Nephron (organoid): Measurements from ENCODE around the gene PRSS1.

Experiments
- H3K27ac Mint-ChIP-seq, 3 experiments: 2 replicates each; pipeline ENCODE4 v1.8.0; 2020; ENCODE audit warnings: mixed read lengths in 3 of 3, mild to moderate bottlenecking in 2 of 3, moderate library complexity in 1 of 3
- H3K27me3 Mint-ChIP-seq: 2 replicates; pipeline ENCODE4 v1.8.0; 2021; ENCODE audit warnings: low read depth, mild to moderate bottlenecking, moderate library complexity, mixed read lengths
- H3K36me3 Mint-ChIP-seq: 2 replicates; pipeline ENCODE4 v1.8.0; 2020; ENCODE audit warnings: low read depth, mixed read lengths
- H3K4me1 Mint-ChIP-seq: 2 replicates; pipeline ENCODE4 v1.8.0; 2020; ENCODE audit warnings: mixed read lengths
- H3K4me3 Mint-ChIP-seq, 3 experiments: 2 replicates each; pipeline ENCODE4 v1.8.0; 2020; ENCODE audit warnings: mild to moderate bottlenecking in 3 of 3, mixed read lengths in 3 of 3, moderate library complexity in 2 of 3
- H3K9me3 Mint-ChIP-seq: 2 replicates; pipeline ENCODE4 v1.8.0; 2020; ENCODE audit warnings: mixed read lengths
- TF ChIP-seq, protein P1 (sequence below), 3 experiments: fragments of 200-600 bp; sonication (generic); IDR thresholded peaks; one replicate each; pipeline ENCODE4 v1.5.0; 2021; ENCODE audit warnings: antibody characterized with exemption in 3 of 3; ENCODE audit not compliant: unreplicated experiment in 3 of 3

PRSS1 gene

DNA sequence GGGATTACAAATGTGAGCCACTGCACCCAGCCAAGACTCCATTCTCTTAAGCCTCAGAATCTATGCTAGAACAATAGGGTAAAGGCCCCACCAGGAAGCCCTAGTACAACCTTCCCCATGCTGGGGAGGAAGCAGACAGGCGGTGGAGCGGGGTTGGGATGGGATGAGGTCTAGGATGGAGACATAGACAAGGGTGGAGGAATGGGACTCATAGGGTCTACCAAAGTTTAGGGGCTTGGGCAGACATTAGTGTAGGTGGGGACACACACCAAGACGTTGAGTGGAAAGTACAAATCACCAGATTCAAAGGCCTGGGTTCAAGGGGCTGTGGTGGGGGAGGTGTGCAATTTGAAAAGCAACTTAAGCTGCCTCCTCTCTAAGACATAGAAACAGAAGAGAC lies 40.8 kb downstream of the PRSS1 start:
- no peak overlapping the region for H3K4me3 Mint-ChIP-seq
- H3K9me3 Mint-ChIP-seq = no peaks in the 10 kb centered on the region
- TF ChIP-seq, protein P1, sequence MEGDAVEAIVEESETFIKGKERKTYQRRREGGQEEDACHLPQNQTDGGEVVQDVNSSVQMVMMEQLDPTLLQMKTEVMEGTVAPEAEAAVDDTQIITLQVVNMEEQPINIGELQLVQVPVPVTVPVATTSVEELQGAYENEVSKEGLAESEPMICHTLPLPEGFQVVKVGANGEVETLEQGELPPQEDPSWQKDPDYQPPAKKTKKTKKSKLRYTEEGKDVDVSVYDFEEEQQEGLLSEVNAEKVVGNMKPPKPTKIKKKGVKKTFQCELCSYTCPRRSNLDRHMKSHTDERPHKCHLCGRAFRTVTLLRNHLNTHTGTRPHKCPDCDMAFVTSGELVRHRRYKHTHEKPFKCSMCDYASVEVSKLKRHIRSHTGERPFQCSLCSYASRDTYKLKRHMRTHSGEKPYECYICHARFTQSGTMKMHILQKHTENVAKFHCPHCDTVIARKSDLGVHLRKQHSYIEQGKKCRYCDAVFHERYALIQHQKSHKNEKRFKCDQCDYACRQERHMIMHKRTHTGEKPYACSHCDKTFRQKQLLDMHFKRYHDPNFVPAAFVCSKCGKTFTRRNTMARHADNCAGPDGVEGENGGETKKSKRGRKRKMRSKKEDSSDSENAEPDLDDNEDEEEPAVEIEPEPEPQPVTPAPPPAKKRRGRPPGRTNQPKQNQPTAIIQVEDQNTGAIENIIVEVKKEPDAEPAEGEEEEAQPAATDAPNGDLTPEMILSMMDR (IDR thresholded peaks at IDR 0.05; ENCODE audit: unreplicated experiment in 3 of 3) = no peak
- H3K4me1 Mint-ChIP-seq = peaks cover 5% of the 10 kb centered on the region
- peaks cover 56% of the 10 kb centered on the region for H3K27me3 Mint-ChIP-seq
- H3K27ac Mint-ChIP-seq = no peak overlapping the region
- no peaks in the 10 kb centered on the region for H3K36me3 Mint-ChIP-seq

DNA sequence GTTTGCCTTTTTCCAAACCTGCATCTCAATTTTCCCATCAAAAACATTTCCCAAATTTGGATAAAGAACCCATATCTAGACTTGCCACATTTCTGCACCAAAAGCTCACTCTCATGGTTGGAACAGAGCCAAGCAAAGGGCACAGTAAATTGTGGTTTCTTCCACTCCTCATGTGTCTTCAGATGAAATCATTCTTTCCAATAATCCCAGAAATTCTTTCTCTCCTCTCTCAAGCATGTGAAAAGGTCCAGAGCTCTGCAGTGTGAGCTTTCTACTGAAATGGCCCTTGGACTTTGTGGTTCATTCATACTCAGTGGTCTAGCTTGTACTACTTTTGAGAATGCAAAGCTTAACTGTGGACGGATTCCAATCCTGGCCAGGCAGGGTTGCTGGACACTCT lies 41.3 kb downstream of the PRSS1 start:
- Mint-ChIP-seq H3K4me3 (no peak overlapping the region), H3K36me3 (no peaks in the 10 kb centered on the region), H3K27ac (no peak overlapping the region), H3K27me3 (peaks cover 61% of the 10 kb centered on the region), H3K4me1 (peaks cover 5% of the 10 kb centered on the region), H3K9me3 (no peaks in the 10 kb centered on the region)
- TF ChIP-seq, protein P1 (IDR thresholded peaks at IDR 0.05; ENCODE audit: unreplicated experiment in 3 of 3) = no peak

DNA sequence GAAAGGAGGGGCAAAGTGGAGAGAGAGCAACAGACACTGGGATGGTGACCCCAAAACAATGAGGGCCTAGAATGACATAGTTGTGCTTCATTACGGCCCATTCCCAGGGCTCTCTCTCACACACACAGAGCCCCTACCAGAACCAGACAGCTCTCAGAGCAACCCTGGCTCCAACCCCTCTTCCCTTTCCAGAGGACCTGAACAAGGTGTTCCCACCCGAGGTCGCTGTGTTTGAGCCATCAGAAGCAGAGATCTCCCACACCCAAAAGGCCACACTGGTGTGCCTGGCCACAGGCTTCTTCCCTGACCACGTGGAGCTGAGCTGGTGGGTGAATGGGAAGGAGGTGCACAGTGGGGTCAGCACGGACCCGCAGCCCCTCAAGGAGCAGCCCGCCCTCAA lies 42.2 kb downstream of the PRSS1 start:
- Mint-ChIP-seq H3K27ac (no peak overlapping the region), H3K36me3 (no peaks in the 10 kb centered on the region), H3K4me3 (no peak overlapping the region), H3K27me3 (peaks cover 67% of the 10 kb centered on the region), H3K9me3 (no peaks in the 10 kb centered on the region), H3K4me1 (peaks cover 11% of the 10 kb centered on the region)
- TF ChIP-seq, protein P1 (IDR thresholded peaks at IDR 0.05; ENCODE audit: unreplicated experiment in 3 of 3) = no peak

DNA sequence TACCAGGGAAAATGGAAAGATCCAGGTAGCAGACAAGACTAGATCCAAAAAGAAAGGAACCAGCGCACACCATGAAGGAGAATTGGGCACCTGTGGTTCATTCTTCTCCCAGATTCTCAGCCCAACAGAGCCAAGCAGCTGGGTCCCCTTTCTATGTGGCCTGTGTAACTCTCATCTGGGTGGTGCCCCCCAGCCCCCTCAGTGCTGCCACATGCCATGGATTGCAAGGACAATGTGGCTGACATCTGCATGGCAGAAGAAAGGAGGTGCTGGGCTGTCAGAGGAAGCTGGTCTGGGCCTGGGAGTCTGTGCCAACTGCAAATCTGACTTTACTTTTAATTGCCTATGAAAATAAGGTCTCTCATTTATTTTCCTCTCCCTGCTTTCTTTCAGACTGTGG lies 42.9 kb downstream of the PRSS1 start:
- peaks cover 11% of the 10 kb centered on the region for H3K4me1 Mint-ChIP-seq
- no peak overlapping the region for H3K27ac Mint-ChIP-seq
- H3K9me3 Mint-ChIP-seq = no peaks in the 10 kb centered on the region
- H3K36me3 Mint-ChIP-seq = no peaks in the 10 kb centered on the region
- H3K27me3 Mint-ChIP-seq = peaks cover 73% of the 10 kb centered on the region
- H3K4me3 Mint-ChIP-seq = no peak overlapping the region
- TF ChIP-seq, protein P1 (IDR thresholded peaks at IDR 0.05; ENCODE audit: unreplicated experiment in 3 of 3) = no peak

DNA sequence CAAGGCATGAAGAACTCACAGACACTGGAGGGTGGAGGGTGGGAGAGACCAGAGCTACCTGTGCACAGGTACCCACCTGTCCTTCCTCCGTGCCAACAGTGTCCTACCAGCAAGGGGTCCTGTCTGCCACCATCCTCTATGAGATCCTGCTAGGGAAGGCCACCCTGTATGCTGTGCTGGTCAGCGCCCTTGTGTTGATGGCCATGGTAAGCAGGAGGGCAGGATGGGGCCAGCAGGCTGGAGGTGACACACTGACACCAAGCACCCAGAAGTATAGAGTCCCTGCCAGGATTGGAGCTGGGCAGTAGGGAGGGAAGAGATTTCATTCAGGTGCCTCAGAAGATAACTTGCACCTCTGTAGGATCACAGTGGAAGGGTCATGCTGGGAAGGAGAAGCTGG lies 43.3 kb downstream of the PRSS1 start:
- no peak overlapping the region for H3K4me3 Mint-ChIP-seq
- peaks cover 77% of the 10 kb centered on the region for H3K27me3 Mint-ChIP-seq
- peaks cover 13% of the 10 kb centered on the region for H3K4me1 Mint-ChIP-seq

DNA sequence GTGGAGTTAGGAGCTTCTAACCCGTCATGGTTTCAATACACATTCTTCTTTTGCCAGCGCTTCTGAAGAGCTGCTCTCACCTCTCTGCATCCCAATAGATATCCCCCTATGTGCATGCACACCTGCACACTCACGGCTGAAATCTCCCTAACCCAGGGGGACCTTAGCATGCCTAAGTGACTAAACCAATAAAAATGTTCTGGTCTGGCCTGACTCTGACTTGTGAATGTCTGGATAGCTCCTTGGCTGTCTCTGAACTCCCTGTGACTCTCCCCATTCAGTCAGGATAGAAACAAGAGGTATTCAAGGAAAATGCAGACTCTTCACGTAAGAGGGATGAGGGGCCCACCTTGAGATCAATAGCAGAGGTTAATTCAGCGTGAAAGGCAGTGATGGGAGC lies 43.9 kb downstream of the PRSS1 start:
- Mint-ChIP-seq H3K27ac (no peak overlapping the region), H3K4me3 (no peak overlapping the region), H3K4me1 (peaks cover 19% of the 10 kb centered on the region), H3K27me3 (peaks cover 79% of the 10 kb centered on the region), H3K36me3 (no peaks in the 10 kb centered on the region), H3K9me3 (no peaks in the 10 kb centered on the region)
- TF ChIP-seq, protein P1 (IDR thresholded peaks at IDR 0.05; ENCODE audit: unreplicated experiment in 3 of 3) = no peak

More for the DNA sequence above, 43.3 kb downstream of the PRSS1 start:
- TF ChIP-seq, protein P1 (IDR thresholded peaks at IDR 0.05; ENCODE audit: unreplicated experiment in 3 of 3) = no peak
- H3K27ac Mint-ChIP-seq = no peak overlapping the region
- no peaks in the 10 kb centered on the region for H3K36me3 Mint-ChIP-seq
- no peaks in the 10 kb centered on the region for H3K9me3 Mint-ChIP-seq
